ENCODE measurements around the gene MTMR12. TPM values are rescaled to one million over a fixed set of nuclear protein-coding genes. Genes with fewer than 3 reads are reported as not detected.

MTMR12 gene
- polyA plus RNA-seq, 1 donor (not counting 4 experiments of a cell fraction or from before 2014, with no cell fraction given), result 17.1 TPM

GRCh38 chr5:32360906-32361305, 48.2 kb upstream of the MTMR12 start:
- no peak for FAIRE-seq
- no peaks in the 10 kb centered on the region for H3K4me1 ChIP-seq (ENCODE audit: control insufficient read depth, extremely low read depth, insufficient read depth, low read length)
- no peak overlapping the region for H2AFZ ChIP-seq (ENCODE audit: control insufficient read depth, low read length)
- dilution Hi-C loops (cut with MboI; ENCODE audit: extremely low pct_ligation_motif_present, low sequenced_read_pairs), result no loop called here
- H3K27me3 ChIP-seq (ENCODE audit: control insufficient read depth, extremely low read depth, insufficient read depth, low read length), result no peaks in the 10 kb centered on the region
- no peak for DNase-seq (ENCODE audit: low read depth, low spot score)
- no peak overlapping the region for H3K27ac ChIP-seq (ENCODE audit: control insufficient read depth, insufficient read depth, low read length)
- no peaks in the 10 kb centered on the region for H4K20me1 ChIP-seq (ENCODE audit: control insufficient read depth, extremely low read depth, insufficient read depth, low read length)
- H3K4me3 ChIP-seq (ENCODE audit: control insufficient read depth in 2 of 3, extremely low read depth in 1 of 3, insufficient read depth in 2 of 3, low read depth in 1 of 3, low read length in 3 of 3), result no peak overlapping the region
- H3K9ac ChIP-seq (ENCODE audit: control insufficient read depth, extremely low read depth, insufficient read depth, low read length), result no peak overlapping the region
- no peak overlapping the region for H3K4me2 ChIP-seq (ENCODE audit: control insufficient read depth, extremely low read depth, insufficient read depth, low read depth, low read length)
- no peaks in the 10 kb centered on the region for H3K9me3 ChIP-seq (ENCODE audit: control insufficient read depth, low read depth, low read length)
- H3K79me2 ChIP-seq (ENCODE audit: control insufficient read depth, insufficient read depth, low read length), result no peaks in the 10 kb centered on the region
- H3K36me3 ChIP-seq (ENCODE audit: control insufficient read depth in 2 of 2, extremely low read depth in 1 of 2, insufficient read depth in 2 of 2, low read length in 2 of 2), result peaks cover 13 to 18% of the 10 kb centered on the region in 2 experiments
- H3K9me1 ChIP-seq (ENCODE audit: control insufficient read depth, extremely low read depth, insufficient read depth, low read length), result no peaks in the 10 kb centered on the region
- TF ChIP-seq EZH2 (IDR thresholded peaks at IDR 0.05; ENCODE audit: low read length) (no peak), CTCF (optimal IDR thresholded peaks at IDR 0.05 in 1 of 3, IDR thresholded peaks at IDR 0.05 in 1 of 3, conservative IDR thresholded peaks at IDR 0.05 in 1 of 3; ENCODE audit: extremely low read depth in 1 of 3, insufficient read depth in 2 of 3, low read length in 3 of 3) (no peak)

GRCh38 chr5:32358611-32359010, 45.9 kb upstream of the MTMR12 start:
- H3K9ac ChIP-seq (ENCODE audit: control insufficient read depth, extremely low read depth, insufficient read depth, low read length), result no peak overlapping the region
- H2AFZ ChIP-seq (ENCODE audit: control insufficient read depth, low read length), result no peak overlapping the region
- H3K4me2 ChIP-seq (ENCODE audit: control insufficient read depth, extremely low read depth, insufficient read depth, low read depth, low read length), result no peak overlapping the region
- no peaks in the 10 kb centered on the region for H3K27me3 ChIP-seq (ENCODE audit: control insufficient read depth, extremely low read depth, insufficient read depth, low read length)
- H3K4me3 ChIP-seq (ENCODE audit: control insufficient read depth in 2 of 3, extremely low read depth in 1 of 3, insufficient read depth in 2 of 3, low read depth in 1 of 3, low read length in 3 of 3), result no peak overlapping the region
- H3K9me3 ChIP-seq (ENCODE audit: control insufficient read depth, low read depth, low read length), result no peaks in the 10 kb centered on the region
- DNase-seq (ENCODE audit: low read depth, low spot score) (no peak), FAIRE-seq (no peak)
- dilution Hi-C loops (cut with MboI; ENCODE audit: extremely low pct_ligation_motif_present, low sequenced_read_pairs), result no loop called here
- H3K4me1 ChIP-seq (ENCODE audit: control insufficient read depth, extremely low read depth, insufficient read depth, low read length), result no peaks in the 10 kb centered on the region
- H3K9me1 ChIP-seq (ENCODE audit: control insufficient read depth, extremely low read depth, insufficient read depth, low read length), result no peaks in the 10 kb centered on the region
- H3K79me2 ChIP-seq (ENCODE audit: control insufficient read depth, insufficient read depth, low read length), result no peaks in the 10 kb centered on the region
- H4K20me1 ChIP-seq (ENCODE audit: control insufficient read depth, extremely low read depth, insufficient read depth, low read length), result no peaks in the 10 kb centered on the region
- H3K27ac ChIP-seq (ENCODE audit: control insufficient read depth, insufficient read depth, low read length), result no peak overlapping the region
- peaks cover 15 to 16% of the 10 kb centered on the region in 2 experiments for H3K36me3 ChIP-seq (ENCODE audit: control insufficient read depth in 2 of 2, extremely low read depth in 1 of 2, insufficient read depth in 2 of 2, low read length in 2 of 2)
- TF ChIP-seq CTCF (optimal IDR thresholded peaks at IDR 0.05 in 1 of 3, IDR thresholded peaks at IDR 0.05 in 1 of 3, conservative IDR thresholded peaks at IDR 0.05 in 1 of 3; ENCODE audit: extremely low read depth in 1 of 3, insufficient read depth in 2 of 3, low read length in 3 of 3) (no peak), EZH2 (IDR thresholded peaks at IDR 0.05; ENCODE audit: low read length) (no peak)
